GM06990 (cell line): ENCODE results near the gene PKD1.
"Not testable (repeated sequence)": the region's sequence is repeated elsewhere in the genome, so short reads cannot be mapped to it uniquely, and the experiment has no call there.

Source experiments
- DNase-seq: peaks from one replicate; pipeline ENCODE4 v3.0.0-alpha.2; 2011; ENCODE audit not compliant: insufficient read length; ENCODE audit errors: extremely low read depth
- H3K27me3 ChIP-seq: replicated peaks from 2 replicates; pipeline ENCODE4 v1.6.0; 2011; ENCODE audit warnings: low read length; ENCODE audit not compliant: control insufficient read depth, insufficient read depth
- H3K36me3 ChIP-seq: 2 replicates; pipeline ENCODE4 v1.5.1; 2011; ENCODE audit warnings: low read length; ENCODE audit not compliant: control insufficient read depth, insufficient read depth
- H3K4me3 ChIP-seq: replicated peaks from 2 replicates; pipeline ENCODE4 v1.5.1; 2011; ENCODE audit warnings: low read depth, mild to moderate bottlenecking, control low read depth, low read length
- CTCF ChIP-seq: IDR thresholded peaks from 2 replicates; pipeline ENCODE4 v1.5.1; 2011; ENCODE audit warnings: low read length, control low read depth, mild to moderate bottlenecking, inconsistent platforms; ENCODE audit not compliant: insufficient read depth, poor library complexity, severe bottlenecking

The PKD1 gene

DNA sequence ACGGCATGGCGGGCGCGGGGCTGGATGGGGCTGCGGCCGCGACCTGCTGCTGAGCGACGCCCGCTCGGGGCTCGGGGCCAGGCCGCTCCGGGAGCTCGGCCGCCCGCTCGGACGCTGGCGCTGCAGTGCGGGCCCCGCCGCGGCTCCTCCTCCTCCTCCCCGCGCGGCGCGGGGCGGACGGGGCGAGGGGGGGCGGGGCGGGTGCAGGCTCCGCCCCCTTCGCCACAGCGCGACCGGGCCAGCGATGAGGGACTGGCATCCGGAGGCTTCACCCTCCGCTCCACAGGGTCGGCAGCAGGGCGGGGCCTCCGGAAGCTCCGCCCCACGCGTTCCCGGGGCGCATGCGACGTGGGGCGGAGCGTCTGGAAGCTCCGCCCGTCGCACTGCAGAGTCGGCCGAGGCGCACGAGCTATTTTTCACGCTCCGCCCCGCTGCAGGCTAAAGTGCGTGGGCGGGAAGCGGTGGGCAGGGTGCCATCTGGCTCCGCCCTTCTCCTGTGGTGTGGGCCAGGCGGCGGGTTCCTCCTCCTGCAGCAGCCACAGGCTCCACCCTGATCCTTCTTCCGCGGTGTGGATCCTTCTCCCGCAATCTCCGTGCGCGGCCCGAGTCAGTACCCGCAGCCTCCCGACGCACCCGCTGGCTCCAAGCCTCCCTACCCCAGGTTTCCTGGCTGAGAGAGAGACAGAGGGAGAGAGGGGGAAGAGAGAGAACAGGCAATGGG lies at the start of gene PKD1:
TSS of gene PKD1 (minus strand) at position 129 of the 721 bp plus-strand sequence. CDS start 209 bp downstream, outside the sequence.
- DNase-seq: peak; percentile 92
- H3K4me3 ChIP-seq: peak within 1 kb of the TSS; percentile 61
- H3K27me3 ChIP-seq, H3K36me3 ChIP-seq: not testable (repeated sequence)

DNA sequence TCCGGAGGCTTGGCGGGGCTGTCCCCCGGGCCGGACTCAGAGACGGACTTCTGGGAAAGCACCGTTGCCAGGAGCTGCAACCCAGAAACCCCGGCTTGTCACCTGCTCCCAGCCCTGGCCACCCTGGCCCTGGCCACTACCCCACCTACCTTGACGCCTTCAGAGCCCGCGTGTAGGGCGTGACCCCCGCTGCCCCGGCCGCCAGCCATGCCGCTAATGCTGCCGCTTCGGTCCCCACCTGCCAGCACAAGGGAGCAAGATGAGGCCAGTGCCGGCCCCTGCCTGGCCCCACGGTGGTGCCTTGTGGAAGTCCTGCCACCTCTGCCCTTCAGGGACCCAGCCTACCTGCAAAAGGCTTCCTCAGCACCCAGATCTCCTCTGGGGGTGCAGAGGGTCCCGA lies 49.3 kb upstream of the PKD1 start:
- Histone ChIP-seq H3K4me3 (no peak overlapping the region), H3K27me3 (no peaks in the 10 kb centered on the region), H3K36me3 (no peaks in the 10 kb centered on the region; the same call in 1 of the 2 replicates)
- no peak for TF ChIP-seq CTCF
- DNase-seq: no peak

DNA sequence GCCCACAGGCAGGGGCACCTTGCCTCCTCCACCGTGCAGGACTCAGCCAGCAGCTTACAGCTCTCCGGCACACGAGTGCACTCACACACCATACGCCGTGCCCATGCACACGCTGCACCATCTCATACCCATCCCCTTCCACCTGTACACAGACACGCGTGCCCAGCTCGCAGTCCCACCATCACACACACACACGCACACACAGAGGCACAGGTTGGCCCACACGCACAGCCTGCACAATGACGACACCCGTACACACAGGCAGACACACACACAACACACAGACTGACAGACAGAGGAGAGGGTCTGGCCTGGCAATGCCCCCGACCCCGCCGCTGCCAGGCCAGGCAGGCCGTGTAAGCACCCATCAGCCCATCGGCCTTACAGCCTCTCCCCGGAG lies 48.6 kb upstream of the PKD1 start:
- no peak for TF ChIP-seq CTCF
- no peak overlapping the region for H3K4me3 ChIP-seq
- no peaks in the 10 kb centered on the region; the same call in 1 of the 2 replicates for H3K36me3 ChIP-seq
- H3K27me3 ChIP-seq: no peaks in the 10 kb centered on the region
- DNase-seq: no peak

DNA sequence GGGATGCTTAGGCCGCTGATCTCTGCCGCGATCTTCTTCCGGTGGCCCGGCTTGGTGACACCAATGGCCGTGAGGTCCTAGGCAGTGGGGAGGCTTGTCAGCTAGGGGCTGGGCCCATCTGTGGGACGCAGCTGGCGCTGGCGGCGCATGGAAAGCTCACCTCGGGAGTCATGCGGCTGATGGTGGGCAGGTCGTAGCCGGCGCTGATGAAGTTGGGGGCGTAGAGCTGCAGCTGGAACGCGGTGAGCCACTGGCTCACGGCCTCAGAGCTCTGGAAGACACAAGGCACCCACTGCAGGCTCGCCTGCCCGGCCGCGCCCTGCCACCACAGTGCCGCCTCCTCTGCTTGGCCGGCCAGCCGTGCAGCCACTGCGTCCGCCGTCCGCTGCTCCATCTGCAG lies 48.0 kb upstream of the PKD1 start:
- no peaks in the 10 kb centered on the region for H3K27me3 ChIP-seq
- H3K36me3 ChIP-seq: no peaks in the 10 kb centered on the region; the same call in 1 of the 2 replicates
- no peak for TF ChIP-seq CTCF
- H3K4me3 ChIP-seq: no peak overlapping the region
- DNase-seq: no peak

- no peak for TF ChIP-seq CTCF
- H3K27me3 ChIP-seq: no peaks in the 10 kb centered on the region
- DNase-seq: no peak
- peaks cover 4% of the 10 kb centered on the region for H3K36me3 ChIP-seq
- H3K4me3 ChIP-seq: no peak overlapping the region
Measured at GRCh38 chr16:2181952-2182351, 46.3 kb upstream of the PKD1 start.

DNA sequence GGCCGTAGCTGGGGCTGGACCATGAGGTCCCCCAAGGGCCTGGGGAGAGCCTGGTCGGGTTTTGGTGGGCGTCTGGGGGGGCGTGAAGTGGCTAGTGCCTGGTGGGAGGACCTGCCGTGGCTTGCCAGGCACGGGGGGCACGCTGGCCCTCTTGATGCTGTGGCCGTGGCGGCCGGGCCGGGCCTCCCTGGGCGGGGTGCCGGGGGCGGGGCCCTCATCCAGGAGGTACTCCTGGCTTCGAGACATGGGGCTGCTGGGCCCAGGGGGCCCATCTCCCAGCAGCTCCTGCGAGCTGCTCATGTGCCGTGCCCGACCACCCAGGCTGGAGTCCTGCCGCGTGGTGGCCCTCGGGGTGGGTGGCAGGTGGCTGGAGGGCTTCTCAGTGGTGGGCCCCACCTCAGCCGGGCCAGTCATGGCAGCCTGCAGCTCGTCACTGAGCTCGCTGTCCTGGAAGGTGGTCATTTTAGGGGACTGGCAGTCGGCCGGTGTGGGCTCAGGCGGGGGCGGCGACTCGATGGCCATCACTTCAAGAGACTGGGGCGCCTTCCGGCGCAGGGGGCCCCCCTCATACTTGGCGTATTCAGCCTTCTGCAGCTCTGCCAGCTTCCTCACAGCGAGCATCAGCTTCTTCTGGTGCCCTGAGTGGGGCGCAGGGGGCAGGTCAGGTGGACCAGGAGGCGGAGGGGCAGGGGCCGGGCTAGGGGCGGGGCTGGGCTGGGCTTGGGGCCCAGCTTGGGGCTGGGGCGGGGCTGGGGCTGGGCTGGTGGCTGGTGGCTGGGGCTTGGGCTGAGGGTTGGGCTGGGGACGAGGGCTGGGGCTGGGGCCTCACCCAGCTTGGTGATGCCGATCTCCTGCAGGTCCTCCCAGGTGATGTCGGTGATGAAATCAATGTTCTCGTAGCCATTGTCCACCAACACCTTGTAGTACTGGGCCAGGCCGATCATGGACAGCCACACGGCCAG lies 45.5 kb upstream of the PKD1 start:
- Histone ChIP-seq H3K36me3 (peaks cover 10% of the 10 kb centered on the region), H3K4me3 (no peak overlapping the region), H3K27me3 (no peaks in the 10 kb centered on the region)
- no peak for TF ChIP-seq CTCF
- DNase-seq: no peak
